GM19452 (cell line): ENCODE results near the gene TMEM184C.

Experiments
- ATAC-seq: cut with Tn5 transposase; IDR thresholded peaks from one replicate; pipeline ENCODE4 v1.9.1; 2021; ENCODE audit not compliant: unreplicated experiment

Gene TMEM184C

GRCh38 chr4:147648656-147649055 is 31.5 kb downstream of the TMEM184C start:
- ATAC-seq = no peak

GRCh38 chr4:147651563-147651962 is 34.4 kb downstream of the TMEM184C start:
- no peak for ATAC-seq

- no peak for ATAC-seq
Measured at GRCh38 chr4:147655639-147656038, 38.4 kb downstream of the TMEM184C start.

- no peak for ATAC-seq
Measured at GRCh38 chr4:147658501-147658900, 41.3 kb downstream of the TMEM184C start.

GRCh38 chr4:147674073-147674472 is 56.9 kb downstream of the TMEM184C start:
- ATAC-seq = no peak

- no peak for ATAC-seq
Measured at GRCh38 chr4:147674496-147674895, 57.3 kb downstream of the TMEM184C start.

- ATAC-seq = no peak
Measured at GRCh38 chr4:147678106-147678505, 60.9 kb downstream of the TMEM184C start.

GRCh38 chr4:147678796-147679549 is 61.8 kb downstream of the TMEM184C start:
- no peak for ATAC-seq

- no peak for ATAC-seq
Measured at GRCh38 chr4:147682755-147683154, 65.6 kb downstream of the TMEM184C start.

- no peak for ATAC-seq
Measured at GRCh38 chr4:147683188-147683591, 66.0 kb downstream of the TMEM184C start.

- ATAC-seq = peak; percentile 99
Measured at GRCh38 chr4:147683717-147684700, 66.8 kb downstream of the TMEM184C start, which contains the start of gene PRMT9. PRMT9 (minus strand) TSS chr4:147684163; CDS start chr4:147683987, 176 bp downstream.

- ATAC-seq = no peak
Measured at GRCh38 chr4:147689067-147689466, 71.9 kb downstream of the TMEM184C start.

GRCh38 chr4:147691820-147692219 is 74.6 kb downstream of the TMEM184C start:
- ATAC-seq = no peak

- ATAC-seq = no peak
Measured at GRCh38 chr4:147693218-147693617, 76.0 kb downstream of the TMEM184C start.

- no peak for ATAC-seq
Measured at GRCh38 chr4:147696866-147697265, 79.7 kb downstream of the TMEM184C start.

GRCh38 chr4:147704846-147705245 is 87.6 kb downstream of the TMEM184C start:
- ATAC-seq = no peak

- no peak for ATAC-seq
Measured at GRCh38 chr4:147707892-147708672, 90.9 kb downstream of the TMEM184C start.

- no peak for ATAC-seq
Measured at GRCh38 chr4:147709999-147710398, 92.8 kb downstream of the TMEM184C start.

- ATAC-seq = no peak
Measured at GRCh38 chr4:147714575-147715401, 97.6 kb downstream of the TMEM184C start.

GRCh38 chr4:147717878-147718277 is 100.7 kb downstream of the TMEM184C start:
- peak; percentile 82 for ATAC-seq
